Stomach (tissue), 4 donors: ENCODE results near the gene XRCC5.

Experiments
- CTCF ChIP-seq, 7 experiments: fragments of 450-650 bp in 4 of 7; fragments of 200-600 bp in 3 of 7; sonication (generic) in 3 of 7; IDR thresholded peaks; one replicate each; pipeline ENCODE4 v1.5.1; 2016 to 2019; ENCODE audit warnings: antibody characterized with exemption in 7 of 7, control low read depth in 2 of 7, mild to moderate bottlenecking in 1 of 7
- EP300 ChIP-seq: sonication (generic); formaldehyde crosslinking; IDR thresholded peaks from one replicate; pipeline ENCODE4 v1.6.1; 2017; ENCODE audit warnings: antibody characterized with exemption

- TF ChIP-seq CTCF (IDR thresholded peaks at IDR 0.05) (no peak), EP300 (no peak)
Observed at GRCh38 chr2:216110620-216111019, 1.5 kb downstream of the XRCC5 start.
